NOMO-1 treated with DMSO at 0.1 percent for 48 hours (cell line): ENCODE results near the gene PIK3AP1.
"Not testable (repeated sequence)": the region's sequence is repeated elsewhere in the genome, so short reads cannot be mapped to it uniquely, and the experiment has no call there.

ENCODE experiments used
- DNase-seq: peaks from one replicate; lab custom pipeline; 2025; ENCODE audit not compliant: unreplicated experiment; lab: John Stamatoyannopoulos, UW

PIK3AP1 gene

DNA sequence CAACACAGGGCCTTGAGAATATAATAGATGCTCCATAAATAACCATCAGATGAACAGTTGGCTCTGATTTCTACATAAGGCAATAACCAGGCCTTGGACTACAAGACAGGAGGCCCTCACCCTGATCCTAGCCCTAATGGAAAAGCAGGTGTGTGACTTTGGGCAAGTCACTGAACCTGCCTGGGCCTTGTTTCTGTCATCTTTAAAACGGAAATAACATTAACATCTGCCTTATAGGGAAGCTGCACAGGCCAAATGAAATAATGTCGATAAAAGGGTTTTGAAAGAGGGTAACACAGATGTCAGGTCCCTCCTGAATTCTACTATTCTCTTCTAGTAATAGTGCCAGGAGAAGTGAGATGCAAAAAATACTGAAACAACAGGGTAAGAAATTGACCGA lies 20.7 kb downstream of the PIK3AP1 start:
- no peak for DNase-seq

DNA sequence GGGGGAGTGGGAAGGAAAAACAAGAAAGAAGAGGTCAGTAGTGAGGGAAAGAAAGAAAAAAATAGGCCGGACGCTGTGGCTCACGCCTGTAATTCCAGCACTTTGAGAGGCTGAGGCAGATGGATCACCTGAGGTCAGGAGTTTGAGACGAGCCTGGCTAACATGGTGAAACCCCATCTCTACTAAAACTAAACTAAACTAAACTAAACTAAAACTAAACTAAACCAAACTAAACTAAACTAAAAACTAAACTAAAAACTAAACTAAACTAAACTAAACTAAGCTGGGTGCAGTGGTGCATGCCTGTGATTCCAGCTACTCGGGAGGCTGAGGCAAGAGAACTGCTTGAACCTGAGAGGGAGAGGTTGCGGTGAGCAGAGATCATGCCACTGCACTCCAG lies 22.0 kb downstream of the PIK3AP1 start:
- DNase-seq = not testable (repeated sequence)

DNA sequence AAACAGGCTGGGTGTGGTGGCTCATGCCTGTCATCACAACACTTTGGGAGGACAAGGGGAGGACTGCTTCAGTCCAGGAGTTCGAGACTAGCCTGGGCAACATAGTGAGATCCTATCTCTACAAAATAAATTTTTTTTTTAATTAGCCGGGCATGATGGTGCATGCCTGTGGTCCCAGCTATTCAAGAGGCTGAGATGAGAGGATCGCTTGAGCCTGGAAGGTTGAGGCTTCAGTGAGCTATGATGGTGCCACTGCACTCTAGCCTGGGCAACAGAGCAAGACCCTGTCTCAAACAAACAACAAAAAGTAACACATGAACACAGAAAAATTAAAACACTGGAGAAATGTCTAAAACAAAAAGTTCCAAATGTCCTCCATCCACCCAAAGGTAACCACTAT lies 22.9 kb downstream of the PIK3AP1 start:
- DNase-seq = no peak

DNA sequence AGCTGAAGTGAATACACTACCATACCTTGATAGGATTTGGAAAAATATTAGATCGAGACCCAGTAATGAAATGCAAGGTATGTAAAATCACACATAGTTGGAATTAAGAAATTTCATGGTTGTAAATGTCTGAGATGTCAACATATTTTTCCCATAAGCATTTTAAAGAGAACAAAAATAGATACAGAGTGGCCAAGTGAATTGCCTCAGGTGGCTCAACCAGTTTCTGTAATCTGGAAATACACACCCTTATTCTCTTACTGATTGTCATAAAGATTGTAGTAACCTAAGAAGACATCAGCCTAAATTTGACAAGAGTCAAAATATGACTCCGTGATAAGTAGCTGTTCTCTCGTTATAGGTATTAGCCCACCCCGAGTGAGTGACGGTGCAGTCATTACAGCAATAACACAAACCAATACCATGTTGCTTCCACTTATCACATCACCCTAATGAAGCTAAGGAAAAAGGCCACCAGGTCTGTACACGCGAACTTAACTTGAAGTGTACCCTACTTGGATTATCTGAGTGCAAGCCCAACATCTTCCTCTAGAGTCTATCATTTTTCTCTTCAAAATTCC lies 23.4 kb downstream of the PIK3AP1 start:
- no peak for DNase-seq

DNA sequence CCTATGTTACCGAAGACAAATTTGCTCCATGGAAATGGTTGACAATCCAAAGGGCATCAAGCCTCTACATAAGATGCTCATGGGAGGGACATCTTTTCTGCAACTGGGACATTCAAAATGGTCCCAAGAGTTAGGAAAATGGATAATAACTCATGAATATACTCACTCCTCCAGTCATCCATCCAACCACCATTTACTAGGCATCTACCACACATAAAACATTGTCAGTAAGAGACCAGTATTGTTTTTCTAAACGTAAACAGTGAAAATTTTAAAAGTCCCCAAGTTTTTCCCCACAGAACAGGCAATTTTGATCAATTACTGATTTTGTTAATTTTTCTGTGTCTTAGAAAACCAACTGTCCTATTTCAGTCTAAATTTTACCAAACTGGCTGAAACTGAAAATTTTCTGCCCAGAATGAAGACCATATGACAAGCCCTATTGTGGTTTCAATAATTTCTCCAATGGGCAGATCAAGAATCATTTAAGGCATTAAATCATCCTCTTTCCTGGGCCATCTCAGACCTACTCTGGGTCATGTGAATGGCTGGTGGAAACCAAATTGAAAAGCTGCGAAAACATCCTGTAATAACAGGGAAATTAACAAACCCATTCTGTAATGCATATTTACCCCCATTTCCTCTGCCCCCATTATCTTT lies 24.2 kb downstream of the PIK3AP1 start:
- DNase-seq = no peak

DNA sequence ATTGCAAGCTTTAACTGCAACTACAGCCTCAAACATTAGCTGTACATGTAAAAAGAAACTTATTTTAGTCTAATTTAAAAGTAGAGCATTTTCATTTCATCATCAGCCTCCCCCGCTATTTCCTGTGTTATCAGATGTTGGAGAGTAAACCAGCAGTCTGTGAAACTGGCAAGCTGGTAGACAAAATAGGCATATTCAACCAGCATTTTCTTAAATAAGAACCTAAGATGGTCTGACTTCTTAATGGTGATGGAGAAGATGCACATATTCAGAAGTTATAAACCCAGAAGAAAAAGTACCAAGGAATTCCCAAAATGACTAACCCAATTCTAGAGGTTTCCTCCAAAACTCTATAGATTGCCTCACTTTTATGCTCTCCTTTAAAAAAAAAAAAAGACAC lies 24.9 kb downstream of the PIK3AP1 start:
- DNase-seq = peak; percentile 23

DNA sequence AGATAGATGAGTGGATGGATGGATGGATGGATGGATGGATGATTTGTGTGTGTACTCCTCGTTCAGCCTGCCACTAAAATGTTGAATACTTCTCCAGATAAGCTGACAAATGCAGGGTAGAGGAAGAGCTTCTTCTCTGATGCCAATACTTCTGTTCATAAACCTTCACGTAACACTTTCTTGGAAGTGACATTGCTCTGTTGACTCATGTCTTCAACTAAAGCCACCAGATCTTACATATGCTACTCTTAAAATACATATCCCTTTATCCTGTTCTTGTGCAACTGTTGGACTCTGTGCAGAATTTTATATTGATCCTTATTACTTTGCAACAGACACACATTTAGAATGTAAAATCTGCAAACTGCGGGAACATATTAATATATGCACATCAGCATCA lies 26.9 kb downstream of the PIK3AP1 start:
- no peak for DNase-seq

DNA sequence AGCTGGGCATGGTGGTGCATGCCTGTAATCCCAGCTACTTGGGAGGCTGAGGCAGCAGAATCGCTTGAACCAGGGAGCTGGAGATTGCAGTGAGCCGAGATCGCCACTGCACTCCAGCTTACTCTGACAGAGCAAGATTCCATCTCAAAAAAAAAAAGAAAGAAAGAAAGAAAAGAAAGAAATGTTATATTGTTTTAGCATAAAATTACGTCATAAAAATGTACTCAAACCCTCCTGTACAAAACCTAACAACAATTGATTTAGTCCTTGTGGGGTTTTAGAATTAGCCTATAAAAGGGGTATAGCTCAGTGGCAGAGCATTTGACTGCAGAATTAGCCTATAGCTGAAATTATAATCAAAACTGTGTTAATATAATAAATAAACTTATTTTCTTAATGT lies 27.9 kb downstream of the PIK3AP1 start:
- DNase-seq = no peak

DNA sequence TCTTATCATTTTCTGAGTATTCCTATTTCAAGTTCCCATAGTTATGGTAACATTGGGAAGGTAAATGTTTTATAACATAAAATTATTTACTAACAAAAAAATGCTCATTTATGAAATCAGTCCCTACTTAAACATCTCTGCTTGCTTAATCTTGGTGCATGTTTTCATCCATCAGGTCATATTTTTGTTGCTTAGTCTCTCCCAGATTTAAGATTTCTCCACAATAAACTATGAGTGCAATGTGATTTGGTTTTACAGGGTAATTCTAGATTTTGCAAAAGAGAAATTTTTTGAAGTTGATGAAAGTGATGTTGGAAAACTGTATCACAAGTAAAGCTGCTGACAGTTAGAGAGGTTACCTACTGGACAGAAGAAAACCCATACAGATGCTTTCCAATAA lies 28.6 kb downstream of the PIK3AP1 start:
- no peak for DNase-seq

DNA sequence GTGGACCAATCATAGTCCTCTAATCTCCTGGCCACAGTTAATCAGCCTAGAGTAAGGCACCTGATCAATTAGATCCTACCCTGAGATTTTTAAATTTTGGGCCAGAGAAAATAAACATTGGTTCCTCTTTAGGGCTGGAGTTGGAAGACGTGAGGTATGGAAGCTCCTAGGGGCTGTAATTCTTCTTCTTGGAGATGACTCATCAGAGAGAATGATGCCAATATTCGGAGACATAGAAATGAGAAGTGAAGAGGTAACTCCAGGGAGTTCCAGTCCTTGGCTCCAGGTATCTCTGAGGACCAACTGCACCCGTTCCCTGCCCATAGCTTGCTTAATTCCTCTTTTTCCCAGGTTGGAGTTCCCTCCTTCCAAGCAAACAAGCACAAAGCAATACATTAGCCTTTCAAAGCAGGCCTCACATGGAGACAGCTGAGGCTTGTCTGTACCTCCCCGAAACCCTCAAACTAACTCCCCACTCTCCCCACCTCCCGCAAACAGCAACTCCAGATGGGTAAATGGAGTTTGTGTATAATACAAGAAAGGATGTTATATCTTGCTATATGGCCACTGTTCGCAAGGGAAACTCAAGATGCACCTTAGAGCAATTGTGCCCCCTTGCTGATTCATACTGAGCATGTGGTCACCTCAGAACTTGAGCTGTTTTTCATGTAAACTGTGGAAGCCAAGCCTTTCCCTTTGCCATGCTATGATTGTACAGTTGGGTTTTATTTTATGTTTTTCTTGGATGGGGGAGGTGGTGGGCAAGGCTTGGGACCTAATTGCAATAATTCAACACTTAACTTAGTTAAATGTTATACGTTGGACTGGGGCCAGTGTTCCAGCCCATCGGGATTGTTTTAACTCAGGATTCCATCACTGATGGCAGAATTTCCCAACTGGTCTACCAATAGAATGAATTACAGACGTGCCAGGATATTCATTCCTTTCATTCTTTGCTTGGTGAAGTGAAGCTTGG lies 29.3 kb downstream of the PIK3AP1 start:
- DNase-seq = peak; percentile 35

DNA sequence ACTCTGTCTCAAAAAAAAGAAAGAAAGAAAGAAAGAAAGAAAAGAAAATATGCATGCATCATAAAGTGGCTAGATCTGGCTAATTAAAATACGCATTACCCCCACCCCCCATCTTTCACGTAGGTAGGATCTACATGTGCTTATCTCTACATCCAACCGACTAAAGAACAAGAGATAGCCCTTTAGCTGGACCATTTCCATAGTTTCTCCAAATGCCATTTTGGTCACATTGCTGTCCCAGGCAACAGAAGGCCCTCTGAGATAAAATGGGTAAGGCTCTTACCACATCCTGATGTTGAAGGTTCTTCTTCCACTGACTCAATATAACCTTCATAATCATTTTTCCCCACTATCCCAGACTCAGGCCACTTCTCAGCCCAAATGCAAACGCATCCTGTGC lies 31.5 kb downstream of the PIK3AP1 start:
- no peak for DNase-seq

DNA sequence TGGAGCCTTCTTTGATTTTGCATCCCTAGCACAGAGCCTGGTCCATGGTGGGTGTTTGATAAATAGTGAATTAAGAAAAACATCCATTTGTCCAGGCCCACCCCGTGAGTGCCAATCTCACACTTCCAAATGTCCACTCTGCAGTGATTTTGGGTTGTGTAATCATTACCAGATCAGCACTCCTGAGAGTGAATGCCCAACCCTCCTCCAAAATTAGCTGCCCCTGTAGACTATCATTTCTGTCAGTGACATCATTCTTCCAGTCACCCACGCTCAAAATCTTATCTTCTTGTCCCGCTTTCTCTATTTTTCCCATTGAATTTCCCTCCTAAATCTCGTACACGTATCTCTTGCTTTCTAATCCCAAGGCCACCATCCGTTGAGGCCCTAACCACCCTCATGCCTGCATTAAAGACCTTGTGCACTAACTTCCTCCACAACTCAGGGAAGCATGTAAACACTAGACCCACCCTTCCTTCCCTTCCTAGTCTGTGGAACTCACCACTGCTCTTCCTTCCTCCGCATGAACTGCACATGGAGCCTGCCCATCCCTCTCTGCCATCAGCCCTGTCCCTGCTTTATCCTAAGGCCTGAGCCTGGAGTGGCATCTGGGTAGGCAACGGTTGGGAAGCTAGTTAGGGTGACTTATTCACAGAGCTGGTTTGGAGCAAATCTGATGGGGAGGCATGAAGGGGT lies 32.8 kb downstream of the PIK3AP1 start:
- no peak for DNase-seq

DNA sequence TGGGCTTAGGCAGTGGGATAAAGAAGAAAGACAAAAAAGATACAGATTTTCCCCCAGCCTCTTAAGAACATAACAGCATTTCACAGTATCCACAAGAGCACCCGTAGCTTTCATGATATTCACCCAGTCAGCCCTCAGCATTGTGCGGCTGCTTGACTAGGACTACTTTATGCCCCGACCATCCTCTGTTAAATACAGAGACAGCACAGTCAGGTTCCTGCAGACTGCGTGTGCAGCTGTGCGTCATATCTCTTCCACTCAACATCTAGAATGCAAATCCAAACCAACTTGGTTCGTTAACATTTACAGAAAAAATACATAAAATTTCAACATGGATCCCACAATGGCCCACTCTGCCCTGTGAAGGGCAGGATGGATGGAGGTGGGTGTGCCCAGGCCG lies 33.8 kb downstream of the PIK3AP1 start:
- no peak for DNase-seq

DNA sequence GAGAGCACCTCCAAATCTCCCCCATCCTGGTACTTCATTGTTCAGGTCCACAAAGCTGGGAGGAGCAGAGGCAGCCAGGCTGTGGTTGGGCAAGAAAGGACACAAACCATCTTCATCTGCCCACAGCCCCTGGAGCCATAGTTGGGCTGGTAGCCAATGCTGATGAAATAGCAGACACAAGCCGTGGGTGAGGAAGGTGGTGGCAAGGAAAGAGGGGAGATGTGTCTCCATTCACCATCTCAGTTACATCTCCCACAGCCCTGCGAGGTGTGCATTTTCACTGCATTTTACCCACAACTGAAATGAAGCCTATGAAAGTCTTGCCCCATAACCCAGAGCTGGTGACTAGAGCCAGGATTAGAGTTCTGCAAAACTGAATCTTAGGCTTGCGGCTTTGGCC lies 35.0 kb downstream of the PIK3AP1 start:
- no peak for DNase-seq

DNA sequence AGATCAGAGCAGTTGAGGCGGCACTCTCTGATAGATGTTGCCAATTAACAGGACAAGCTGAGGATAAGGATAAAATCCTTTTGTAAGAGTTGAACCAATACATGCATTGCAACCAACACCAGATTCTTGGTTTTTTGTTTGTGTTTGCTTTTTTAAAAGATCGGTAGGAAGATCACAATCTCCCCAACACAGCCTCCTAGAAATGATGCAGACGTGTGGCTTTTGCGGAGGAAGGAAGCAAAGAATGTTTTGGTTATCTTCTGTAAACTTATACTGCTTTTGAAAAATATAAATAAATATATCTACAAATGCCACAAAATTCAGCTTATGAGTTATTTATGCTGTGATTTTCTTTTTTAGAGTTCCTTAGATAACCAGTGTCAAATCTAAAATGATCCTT lies 35.5 kb downstream of the PIK3AP1 start:
- DNase-seq = no peak

DNA sequence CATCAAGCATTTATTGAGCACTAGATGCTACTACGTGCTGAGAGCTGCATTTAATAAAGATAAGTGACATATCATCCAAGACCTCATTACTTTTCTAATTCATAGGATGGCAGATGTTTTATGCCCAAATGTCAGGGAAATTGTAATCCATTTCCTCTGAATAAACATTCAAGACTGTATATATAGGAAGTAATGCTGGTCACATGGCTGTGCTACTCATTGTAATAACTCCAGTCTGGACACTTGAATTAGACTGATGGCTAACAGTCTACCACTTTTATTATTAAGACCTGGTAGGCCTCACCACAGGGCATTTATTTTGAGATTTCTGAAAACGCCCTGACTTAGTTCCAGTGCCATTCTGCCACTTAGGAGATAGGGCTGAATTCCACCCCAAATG lies 36.6 kb downstream of the PIK3AP1 start:
- DNase-seq = no peak

DNA sequence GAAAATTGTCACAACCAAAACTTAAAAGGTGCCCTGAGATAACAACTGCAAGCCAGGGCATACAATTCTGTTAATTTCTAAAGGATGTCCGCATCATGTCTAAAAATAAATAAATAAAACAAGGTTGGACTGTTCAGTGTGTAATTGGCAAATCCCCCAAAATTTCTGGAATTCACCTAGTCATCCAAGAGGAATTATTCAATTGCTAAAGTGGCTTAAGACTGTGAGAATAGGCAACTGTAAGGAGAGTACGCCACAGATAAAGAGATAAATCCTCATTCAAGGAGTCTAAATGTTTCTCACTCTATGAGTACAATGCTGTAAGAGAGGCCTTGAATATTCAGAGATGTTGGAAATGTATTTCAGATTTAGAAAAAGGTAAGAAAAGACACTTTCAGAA lies 37.2 kb downstream of the PIK3AP1 start:
- no peak for DNase-seq

DNA sequence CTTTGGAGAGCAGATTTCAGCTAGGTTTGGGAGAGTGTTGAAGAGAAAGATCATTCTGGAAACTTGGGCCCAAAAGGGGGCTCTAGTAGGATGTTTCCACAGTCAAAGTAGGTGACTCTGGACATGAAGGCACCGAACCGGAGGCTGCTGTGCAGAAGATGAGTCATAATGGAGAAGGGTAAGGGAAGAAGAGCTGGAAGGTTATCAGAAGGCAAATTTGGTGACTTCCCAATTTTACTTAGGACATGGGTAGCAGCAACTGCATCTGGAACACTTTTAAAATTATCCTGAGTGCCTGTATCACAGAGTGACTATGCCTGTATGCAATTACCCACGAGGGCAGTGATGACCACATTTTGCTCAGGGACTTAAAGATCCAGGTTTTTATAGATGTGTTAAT lies 38.8 kb downstream of the PIK3AP1 start:
- DNase-seq = no peak

DNA sequence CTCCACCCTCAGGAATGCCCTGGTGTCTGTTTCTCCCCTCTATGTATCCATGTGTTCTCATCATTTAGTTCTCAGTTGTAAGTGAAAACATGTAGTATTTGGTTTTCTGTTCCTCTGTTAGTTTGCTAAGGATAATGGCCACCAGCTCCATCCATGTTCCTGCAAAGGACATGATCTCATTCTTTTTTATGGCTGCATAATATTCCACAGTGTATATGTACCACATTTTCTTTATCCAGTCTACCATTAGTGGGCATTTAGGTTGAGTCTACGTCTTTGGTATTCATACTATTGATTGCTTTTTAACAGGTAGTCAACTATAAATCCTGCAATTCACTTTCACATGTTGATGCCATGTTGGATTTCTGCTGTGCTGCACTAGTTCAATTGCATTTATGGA lies 39.9 kb downstream of the PIK3AP1 start:
- not testable (repeated sequence) for DNase-seq

DNA sequence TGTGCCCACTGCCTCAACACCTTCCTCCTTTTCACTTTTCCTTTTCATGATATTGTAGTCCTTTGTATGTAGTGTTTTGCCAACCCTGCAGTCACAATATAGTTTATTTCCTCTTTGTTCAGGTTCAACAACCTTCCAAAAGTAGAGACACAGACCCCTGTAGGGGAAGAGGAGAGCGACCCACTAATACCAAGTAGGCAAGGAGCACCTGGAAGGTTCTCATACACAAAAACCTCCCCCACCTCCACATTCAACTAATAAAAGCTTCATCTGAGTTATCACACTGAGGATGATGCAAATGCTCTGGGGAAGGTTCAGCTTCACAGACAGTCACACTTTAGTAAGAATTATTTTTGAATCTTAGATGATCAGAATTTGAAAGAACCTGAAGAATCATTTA lies 41.6 kb downstream of the PIK3AP1 start:
- DNase-seq = no peak

DNA sequence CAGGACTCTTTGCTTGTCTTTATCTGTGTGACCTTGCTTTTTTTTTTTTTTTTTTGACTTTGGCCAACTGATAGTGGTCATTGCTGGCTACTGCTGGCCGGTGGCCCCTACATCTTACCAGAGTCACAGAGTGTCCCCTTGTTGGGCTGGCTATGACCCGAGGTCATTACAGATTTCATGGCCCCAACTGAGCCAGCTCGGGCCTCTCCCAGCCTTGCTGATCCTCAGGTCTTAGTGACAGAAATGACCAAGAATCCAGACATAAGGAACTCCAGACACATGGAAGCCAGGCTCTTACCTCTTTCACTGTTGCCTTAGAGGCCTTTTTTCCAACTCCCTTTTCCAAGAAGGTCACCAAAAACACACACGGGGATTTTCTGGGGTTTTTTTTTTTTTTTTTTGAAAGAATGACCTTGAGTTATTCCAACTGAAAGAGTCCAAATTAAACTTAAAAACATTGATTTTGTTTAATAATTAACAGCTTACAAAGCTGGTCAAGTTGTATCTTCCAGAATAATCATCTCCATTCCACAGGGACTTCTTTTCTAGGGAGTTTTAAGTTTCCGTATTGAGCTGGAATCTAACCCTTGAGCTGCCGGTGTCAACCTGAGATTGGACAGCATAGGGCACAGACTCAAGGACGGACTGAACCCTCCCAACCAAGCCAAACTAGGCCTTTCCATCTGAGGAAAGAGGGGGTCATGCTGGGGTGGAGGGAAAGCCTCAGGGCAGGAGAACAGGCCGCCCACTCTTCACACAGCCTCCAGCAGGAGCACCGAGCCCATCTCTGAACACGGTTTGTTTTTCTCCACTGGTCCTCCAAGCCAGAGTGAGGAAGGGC lies 43.8 kb downstream of the PIK3AP1 start:
- no peak for DNase-seq
